GM12865 (cell line): Measurements from ENCODE around the gene PRR15L.

Source experiments
- DNase-seq: peaks from one replicate; pipeline ENCODE4 v3.0.0; 2010; ENCODE audit warnings: low read depth
- H3K4me3 ChIP-seq: 2 replicates; pipeline ENCODE4 v1.5.1; 2011; ENCODE audit warnings: mild to moderate bottlenecking, low read depth, low read length, control low read depth
- CTCF ChIP-seq: IDR thresholded peaks from 2 replicates; pipeline ENCODE4 v1.5.1; 2011; ENCODE audit warnings: low read length, control low read depth, low read depth, inconsistent platforms; ENCODE audit not compliant: insufficient read depth; ENCODE audit errors: missing control alignments

The PRR15L gene

GRCh38 chr17:47959825-47960655 is 2.4 kb upstream of the PRR15L start:
- TF ChIP-seq CTCF: no peak
- DNase-seq: no peak
- no peak overlapping the region for H3K4me3 ChIP-seq

GRCh38 chr17:47956791-47957590 is 692 bp downstream of the PRR15L start:
- no peak for DNase-seq
- no peak for TF ChIP-seq CTCF
- no peak overlapping the region for H3K4me3 ChIP-seq

GRCh38 chr17:47955497-47956461 is 1.9 kb downstream of the PRR15L start:
- TF ChIP-seq CTCF: no peak
- DNase-seq: no peak
- no peak overlapping the region for H3K4me3 ChIP-seq

- TF ChIP-seq CTCF: no peak
- no peak for DNase-seq
- H3K4me3 ChIP-seq: no peak overlapping the region
These were observed 3.8 kb downstream of the PRR15L start for GRCh38 chr17:47953909-47954308.

GRCh38 chr17:47952171-47953021 is 5.3 kb downstream of the PRR15L start:
- no peak overlapping the region for H3K4me3 ChIP-seq
- no peak for DNase-seq
- no peak for TF ChIP-seq CTCF

GRCh38 chr17:47950448-47950847 is 7.2 kb downstream of the PRR15L start:
- H3K4me3 ChIP-seq: no peak overlapping the region
- TF ChIP-seq CTCF: no peak
- no peak for DNase-seq
